Type B pancreatic cell (in vitro differentiated cells): ENCODE data around the gene GPAM. TPM values are rescaled to one million over a fixed set of nuclear protein-coding genes. Genes with fewer than 3 reads are reported as not detected.

ENCODE experiments used
- DNase-seq: peaks from one replicate; pipeline ENCODE4 v3.0.0; 2021; ENCODE audit warnings: mixed read lengths; ENCODE audit not compliant: unreplicated experiment; ENCODE audit errors: extremely low spot score
- H3K27ac Mint-ChIP-seq: 2 replicates; pipeline ENCODE4 v1.8.0; 2021; ENCODE audit warnings: mild to moderate bottlenecking, mixed read lengths
- H3K27me3 Mint-ChIP-seq: 2 replicates; pipeline ENCODE4 v1.8.0; 2021; ENCODE audit warnings: mixed read lengths
- H3K36me3 Mint-ChIP-seq: 2 replicates; pipeline ENCODE4 v1.8.0; 2021; ENCODE audit warnings: mixed read lengths
- H3K4me1 Mint-ChIP-seq: one replicate; pipeline ENCODE4 v1.8.0; 2021; ENCODE audit warnings: mixed read lengths; ENCODE audit not compliant: unreplicated experiment
- H3K4me3 Mint-ChIP-seq: 2 replicates; pipeline ENCODE4 v1.8.0; 2021; ENCODE audit warnings: mild to moderate bottlenecking, mixed read lengths
- H3K9me3 Mint-ChIP-seq: 2 replicates; pipeline ENCODE4 v1.8.0; 2021; ENCODE audit warnings: mixed read lengths
- total RNA-seq: library from RNA; stranded (reverse); gene quantifications from 2 replicates; pipeline ENCODE4 v1.2.1, GENCODE V29; 2021; ENCODE audit warnings: low replicate concordance
- TF ChIP-seq, protein P1 (sequence below): fragments of 200-600 bp; sonication (generic); conservative IDR thresholded peaks from 2 replicates; pipeline ENCODE4 v1.5.0; 2021; ENCODE audit warnings: antibody characterized with exemption, mild to moderate bottlenecking

Gene GPAM
- total RNA-seq, 1 donor from 2014 or later = 24.1 TPM

- no peak overlapping the region for H3K27ac Mint-ChIP-seq
- H3K36me3 Mint-ChIP-seq = no peaks in the 10 kb centered on the region
- no peak overlapping the region for H3K4me3 Mint-ChIP-seq
- TF ChIP-seq, protein P1, sequence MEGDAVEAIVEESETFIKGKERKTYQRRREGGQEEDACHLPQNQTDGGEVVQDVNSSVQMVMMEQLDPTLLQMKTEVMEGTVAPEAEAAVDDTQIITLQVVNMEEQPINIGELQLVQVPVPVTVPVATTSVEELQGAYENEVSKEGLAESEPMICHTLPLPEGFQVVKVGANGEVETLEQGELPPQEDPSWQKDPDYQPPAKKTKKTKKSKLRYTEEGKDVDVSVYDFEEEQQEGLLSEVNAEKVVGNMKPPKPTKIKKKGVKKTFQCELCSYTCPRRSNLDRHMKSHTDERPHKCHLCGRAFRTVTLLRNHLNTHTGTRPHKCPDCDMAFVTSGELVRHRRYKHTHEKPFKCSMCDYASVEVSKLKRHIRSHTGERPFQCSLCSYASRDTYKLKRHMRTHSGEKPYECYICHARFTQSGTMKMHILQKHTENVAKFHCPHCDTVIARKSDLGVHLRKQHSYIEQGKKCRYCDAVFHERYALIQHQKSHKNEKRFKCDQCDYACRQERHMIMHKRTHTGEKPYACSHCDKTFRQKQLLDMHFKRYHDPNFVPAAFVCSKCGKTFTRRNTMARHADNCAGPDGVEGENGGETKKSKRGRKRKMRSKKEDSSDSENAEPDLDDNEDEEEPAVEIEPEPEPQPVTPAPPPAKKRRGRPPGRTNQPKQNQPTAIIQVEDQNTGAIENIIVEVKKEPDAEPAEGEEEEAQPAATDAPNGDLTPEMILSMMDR = peak; percentile 95
- peaks cover 23% of the 10 kb centered on the region for H3K27me3 Mint-ChIP-seq
- DNase-seq = peak; percentile 82
- no peaks in the 10 kb centered on the region for H3K9me3 Mint-ChIP-seq
- H3K4me1 Mint-ChIP-seq = peaks cover 15% of the 10 kb centered on the region
Measured at GRCh38 chr10:112140110-112140970, 43.2 kb downstream of the GPAM start.

DNA sequence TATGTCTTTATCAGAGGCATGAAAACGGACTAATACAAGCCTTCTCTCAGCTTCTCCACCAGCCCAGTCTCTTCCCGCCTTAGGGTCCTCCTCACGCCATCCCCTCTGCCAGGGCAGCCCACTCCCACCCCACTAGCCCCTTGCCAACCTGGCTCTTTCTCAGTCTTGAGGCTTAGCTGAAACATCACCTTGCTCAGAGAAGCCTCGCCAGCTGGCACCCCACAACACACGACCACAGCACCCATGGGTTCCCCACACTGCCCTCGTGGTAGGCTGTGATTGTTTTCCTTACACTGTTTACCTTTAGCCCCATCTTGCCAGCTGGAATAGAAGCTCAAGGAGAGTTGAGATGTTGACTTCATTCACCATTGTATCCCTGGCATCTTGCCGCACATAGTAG is 44.4 kb downstream of the GPAM start:
- Mint-ChIP-seq H3K9me3 (no peaks in the 10 kb centered on the region), H3K4me3 (no peak overlapping the region), H3K4me1 (peaks cover 24% of the 10 kb centered on the region), H3K27me3 (peaks cover 32% of the 10 kb centered on the region), H3K27ac (no peak overlapping the region), H3K36me3 (no peaks in the 10 kb centered on the region)
- no peak for DNase-seq
- TF ChIP-seq, protein P1 = no peak

GRCh38 chr10:112137154-112137987 is 46.2 kb downstream of the GPAM start:
- no peak overlapping the region for H3K4me3 Mint-ChIP-seq
- H3K36me3 Mint-ChIP-seq = no peaks in the 10 kb centered on the region
- TF ChIP-seq, protein P1 = peak; percentile 94
- peak; percentile 92 for DNase-seq
- no peak overlapping the region for H3K27ac Mint-ChIP-seq
- H3K4me1 Mint-ChIP-seq = peaks cover 37% of the 10 kb centered on the region
- H3K27me3 Mint-ChIP-seq = peaks cover 29% of the 10 kb centered on the region
- no peaks in the 10 kb centered on the region for H3K9me3 Mint-ChIP-seq

- Mint-ChIP-seq H3K27me3 (peaks cover 32% of the 10 kb centered on the region), H3K36me3 (no peaks in the 10 kb centered on the region)
Measured at GRCh38 chr10:112136486-112137153, 46.9 kb downstream of the GPAM start.

DNA sequence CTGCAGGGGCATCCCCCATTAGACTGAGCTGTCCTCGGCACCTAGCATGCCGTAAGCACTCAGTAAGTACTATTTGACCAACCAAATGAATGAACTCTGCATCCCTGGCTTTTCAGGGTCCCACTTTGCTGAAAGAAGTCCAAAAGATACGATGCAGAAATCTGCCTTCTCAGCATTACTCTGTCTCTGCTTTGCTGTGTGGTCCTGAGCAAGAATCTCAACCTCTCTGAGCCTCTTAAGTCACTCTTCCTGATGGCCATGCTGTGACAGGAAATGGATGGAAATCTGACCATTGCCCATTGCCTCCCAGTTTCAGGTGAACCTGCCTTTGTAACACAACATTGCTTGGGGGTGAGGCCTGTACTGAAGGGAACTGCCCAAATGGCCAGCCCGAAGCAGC is 48.0 kb downstream of the GPAM start:
- TF ChIP-seq, protein P1 = no peak
- Mint-ChIP-seq H3K9me3 (no peaks in the 10 kb centered on the region), H3K27me3 (peaks cover 32% of the 10 kb centered on the region), H3K4me3 (no peak overlapping the region), H3K27ac (no peak overlapping the region), H3K36me3 (no peaks in the 10 kb centered on the region), H3K4me1 (peaks cover 46% of the 10 kb centered on the region)
- no peak for DNase-seq

More at GRCh38 chr10:112136486-112137153, 46.9 kb downstream of the GPAM start:
- Mint-ChIP-seq H3K9me3 (no peaks in the 10 kb centered on the region), H3K4me3 (no peak overlapping the region), H3K4me1 (peaks cover 44% of the 10 kb centered on the region), H3K27ac (no peak overlapping the region)
- TF ChIP-seq, protein P1 = no peak
- no peak for DNase-seq
